ENCODE measurements around the gene ZNF385C.
"Not testable (repeated sequence)": the region's sequence is repeated elsewhere in the genome, so short reads cannot be mapped to it uniquely, and the experiment has no call there.

ZNF385C gene, protein sequence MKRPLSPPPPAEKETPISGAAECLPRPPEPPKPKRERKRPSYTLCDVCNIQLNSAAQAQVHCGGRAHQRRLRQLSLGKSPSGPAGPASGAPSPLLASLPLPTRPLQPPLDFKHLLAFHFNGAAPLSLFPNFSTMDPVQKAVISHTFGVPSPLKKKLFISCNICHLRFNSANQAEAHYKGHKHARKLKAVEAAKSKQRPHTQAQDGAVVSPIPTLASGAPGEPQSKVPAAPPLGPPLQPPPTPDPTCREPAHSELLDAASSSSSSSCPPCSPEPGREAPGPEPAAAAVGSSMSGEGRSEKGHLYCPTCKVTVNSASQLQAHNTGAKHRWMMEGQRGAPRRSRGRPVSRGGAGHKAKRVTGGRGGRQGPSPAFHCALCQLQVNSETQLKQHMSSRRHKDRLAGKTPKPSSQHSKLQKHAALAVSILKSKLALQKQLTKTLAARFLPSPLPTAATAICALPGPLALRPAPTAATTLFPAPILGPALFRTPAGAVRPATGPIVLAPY

DNA sequence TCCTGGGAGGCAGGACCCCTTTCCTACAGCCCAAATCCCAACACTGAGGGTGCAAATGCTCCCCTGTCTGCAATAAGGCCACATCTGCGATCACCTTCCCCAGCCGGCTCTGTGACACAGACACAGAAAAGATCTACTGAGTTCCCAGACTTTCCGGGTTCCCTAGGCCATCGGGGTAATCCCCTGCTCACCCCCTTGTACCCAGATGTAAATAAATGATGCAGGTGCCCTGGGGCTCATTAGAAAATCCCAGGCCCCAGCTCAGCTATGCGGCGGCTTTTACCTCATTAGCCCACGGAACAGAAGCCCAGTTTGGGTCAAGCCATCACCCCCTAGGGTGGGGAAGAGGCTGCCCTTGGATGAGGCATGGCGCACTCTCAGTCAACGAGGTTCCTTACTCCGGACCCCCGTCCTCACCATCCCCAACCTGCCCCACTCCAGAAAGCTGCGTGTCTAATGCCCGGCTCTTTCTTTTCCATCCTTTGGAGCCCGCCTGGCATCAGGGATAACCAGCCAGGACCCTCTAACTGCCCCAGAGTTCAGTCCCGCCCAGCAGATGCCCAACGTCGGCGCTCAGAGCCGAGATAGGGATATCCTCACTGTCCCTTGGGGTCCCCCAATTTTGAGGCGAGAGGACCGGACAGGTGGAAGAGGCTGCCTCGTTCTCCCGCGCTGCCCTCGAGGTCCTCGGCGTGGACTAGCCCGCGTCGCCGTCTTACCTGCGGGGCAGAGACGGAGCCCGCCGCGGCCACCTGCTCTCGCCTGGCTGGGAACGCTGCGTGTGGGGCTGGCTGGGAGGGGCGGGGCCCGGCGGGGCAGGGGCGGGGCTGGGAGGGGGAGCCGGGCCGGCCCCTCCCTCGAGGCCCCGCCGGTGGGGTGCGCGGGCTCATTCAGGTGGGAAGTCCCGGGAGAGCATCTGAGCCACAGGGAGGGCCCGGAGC, at the start of gene ZNF385C:
ZNF385C (minus strand) TSS at position 783 of the 941 bp plus-strand sequence. CDS start 35,417 bp downstream, outside the sequence.
- DNase-seq = peak; percentile 48

DNA sequence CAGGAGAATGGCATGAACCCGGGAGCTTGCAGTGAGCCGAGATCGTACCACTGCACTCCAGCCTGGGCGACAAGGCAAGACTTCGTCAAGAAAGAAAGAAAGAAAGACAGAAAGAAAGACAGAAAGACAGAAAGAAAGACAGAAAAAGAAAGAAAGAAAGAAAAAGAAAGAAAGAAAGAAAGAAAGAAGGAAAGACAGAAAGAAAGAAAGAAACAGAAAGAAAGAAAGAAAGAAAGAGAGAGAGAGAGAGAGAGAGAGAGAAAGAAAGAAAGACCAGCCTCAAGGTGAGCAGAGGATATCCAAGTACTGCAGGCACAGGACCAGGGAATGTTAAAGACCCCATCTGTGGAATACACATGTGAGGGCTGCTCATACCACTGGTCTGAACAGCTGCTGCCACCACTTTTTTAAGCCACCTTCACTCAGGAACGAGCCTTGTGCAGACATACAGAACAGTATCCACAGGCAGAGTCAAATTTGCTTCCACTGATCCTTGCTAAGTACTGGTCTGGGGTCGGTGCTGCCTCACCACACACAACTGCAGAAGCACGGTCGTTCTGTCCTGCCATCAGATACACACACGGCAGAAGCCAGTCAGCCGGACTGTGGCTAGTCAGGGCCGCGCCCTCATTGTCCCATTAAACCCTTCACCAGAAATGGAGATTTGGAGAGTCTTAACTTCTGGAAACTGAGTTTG, 48.8 kb upstream of the ZNF385C start:
- DNase-seq = no peak

DNA sequence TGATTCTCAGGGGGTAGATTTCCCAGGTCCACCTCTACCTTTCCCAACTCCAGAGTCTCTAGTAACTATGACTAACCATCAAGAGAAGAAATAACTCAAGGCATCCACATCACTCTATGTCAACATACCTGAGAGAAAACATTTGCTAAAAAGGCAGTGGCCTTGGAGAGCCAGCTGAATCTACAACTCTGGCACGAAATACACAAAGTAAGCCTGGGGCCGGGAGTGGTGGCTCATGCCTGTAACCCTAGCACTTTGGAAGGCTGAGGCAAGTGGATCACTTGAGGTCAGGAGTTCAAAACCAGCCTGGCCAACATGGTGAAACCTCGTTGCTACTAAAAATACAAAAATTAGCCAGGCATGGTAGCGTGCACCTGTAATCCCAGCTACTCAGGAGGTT, 44.9 kb upstream of the ZNF385C start:
- not testable (repeated sequence) for DNase-seq

DNA sequence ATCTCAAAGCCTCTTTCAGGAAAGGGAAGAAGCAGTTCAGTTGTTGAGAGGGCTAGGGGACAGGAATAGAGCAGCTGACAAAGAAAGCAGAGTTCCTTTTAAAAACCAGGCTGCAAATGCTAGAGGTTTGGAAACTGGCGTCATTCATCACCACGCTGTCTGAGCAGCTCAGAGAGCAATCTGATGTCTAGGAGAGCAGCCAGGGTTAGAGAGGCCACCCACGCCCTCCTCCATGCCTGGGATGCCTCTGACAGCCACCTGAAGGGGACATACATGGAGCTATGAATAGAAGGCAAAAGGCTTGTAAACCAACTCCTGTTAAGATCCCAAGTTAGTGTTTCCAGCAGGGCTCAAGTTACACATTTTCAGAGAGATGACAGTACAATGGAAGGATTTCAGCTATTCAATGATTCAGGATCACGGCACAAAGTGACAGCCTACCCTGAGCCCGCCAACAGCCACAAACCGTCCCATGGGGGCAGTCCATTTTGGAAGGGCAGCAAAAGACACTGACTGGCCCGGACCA, 44.2 kb upstream of the ZNF385C start:
- no peak for DNase-seq

DNA sequence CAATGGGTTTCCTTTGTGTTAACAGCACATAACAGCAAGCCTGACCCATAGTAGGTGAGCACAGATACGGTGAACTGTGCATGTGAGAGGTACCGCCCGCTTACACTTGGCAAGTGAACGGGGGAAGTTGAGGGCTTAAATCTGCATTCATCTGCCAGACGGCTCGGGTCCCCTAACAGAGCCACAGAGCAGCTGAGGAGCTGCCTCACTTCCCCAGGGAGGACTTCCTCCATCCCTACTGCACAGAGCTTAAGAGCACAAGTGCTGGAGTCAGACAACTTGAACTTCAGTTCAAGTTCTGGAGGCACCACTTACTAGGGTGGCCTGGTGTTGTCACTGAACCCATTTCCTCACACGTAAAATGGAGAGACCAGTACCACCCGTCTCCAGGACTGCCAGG, 43.1 kb upstream of the ZNF385C start:
- DNase-seq = no peak

DNA sequence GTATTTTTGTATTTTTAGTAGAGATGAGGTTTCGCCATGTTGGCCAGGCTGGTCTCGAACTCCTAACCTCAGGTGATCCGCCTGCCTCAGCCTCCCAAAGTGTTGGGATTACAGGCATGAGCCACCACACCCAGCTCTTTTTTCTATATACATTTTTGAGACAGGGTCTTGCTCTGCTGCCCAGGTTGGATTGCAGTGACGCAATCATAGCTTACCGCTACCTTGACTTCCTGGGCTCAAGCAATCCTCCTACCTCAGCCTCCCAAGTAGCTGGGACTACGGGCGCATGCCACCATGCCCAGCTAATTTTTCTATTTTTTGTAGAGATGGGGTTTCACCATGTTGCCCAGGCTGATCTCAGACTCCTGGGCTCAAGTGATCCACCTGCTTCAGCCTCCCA, 42.4 kb upstream of the ZNF385C start:
- DNase-seq = not testable (repeated sequence)

DNA sequence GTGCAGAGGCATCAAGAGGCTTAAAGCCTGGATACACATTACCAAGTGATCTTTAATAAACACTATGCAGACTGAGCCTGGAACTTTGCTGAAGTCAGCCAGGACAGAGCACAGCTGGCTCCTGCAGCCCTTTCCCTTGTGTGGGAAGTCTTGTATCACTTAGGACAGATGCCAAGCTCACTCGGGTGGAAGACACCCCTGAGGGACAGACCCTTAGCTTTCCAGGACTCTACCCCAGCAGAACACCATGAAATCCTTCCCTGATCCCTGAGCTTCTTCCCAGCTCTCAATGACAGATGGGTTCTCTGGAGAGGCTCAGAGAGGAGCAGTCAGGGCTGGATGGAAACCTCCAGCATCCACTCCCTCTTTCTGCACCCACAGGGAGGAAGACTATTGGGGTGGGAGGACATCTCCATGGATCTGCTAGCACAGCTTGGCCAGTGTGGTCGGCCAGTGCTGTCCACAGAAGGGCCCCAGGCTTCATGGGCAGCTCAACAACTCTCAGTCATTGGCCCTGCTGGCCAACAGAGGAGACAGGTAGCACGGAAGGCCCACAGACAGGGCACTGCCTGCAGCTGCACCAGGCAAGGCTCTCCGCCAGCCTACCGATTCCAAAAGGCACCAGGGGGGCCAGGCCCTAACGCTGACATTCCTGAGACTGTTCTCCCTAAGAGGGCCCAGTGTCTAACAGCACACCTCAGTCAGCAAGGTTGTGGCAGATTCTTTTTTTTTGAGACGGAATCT, 40.6 kb upstream of the ZNF385C start:
- DNase-seq = no peak

DNA sequence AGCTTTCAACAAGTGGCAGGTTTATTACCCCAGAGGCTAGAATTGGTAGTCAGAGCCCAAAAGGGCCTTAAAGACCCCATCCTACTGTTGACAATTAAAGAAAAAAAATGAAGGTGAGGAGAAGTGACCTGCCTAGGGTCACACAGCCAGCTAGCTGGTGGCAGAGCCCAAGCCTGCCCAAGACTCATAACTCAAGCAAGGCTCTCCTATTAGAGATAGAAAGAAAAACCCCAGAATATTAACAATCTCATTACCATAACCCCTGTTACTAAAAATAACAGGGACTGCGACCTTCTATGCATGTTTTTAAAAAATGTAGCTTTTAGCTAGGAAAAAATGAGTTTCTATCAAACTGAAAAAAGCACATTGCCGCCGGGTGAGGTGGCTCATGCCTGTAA, 38.4 kb upstream of the ZNF385C start:
- DNase-seq = no peak

DNA sequence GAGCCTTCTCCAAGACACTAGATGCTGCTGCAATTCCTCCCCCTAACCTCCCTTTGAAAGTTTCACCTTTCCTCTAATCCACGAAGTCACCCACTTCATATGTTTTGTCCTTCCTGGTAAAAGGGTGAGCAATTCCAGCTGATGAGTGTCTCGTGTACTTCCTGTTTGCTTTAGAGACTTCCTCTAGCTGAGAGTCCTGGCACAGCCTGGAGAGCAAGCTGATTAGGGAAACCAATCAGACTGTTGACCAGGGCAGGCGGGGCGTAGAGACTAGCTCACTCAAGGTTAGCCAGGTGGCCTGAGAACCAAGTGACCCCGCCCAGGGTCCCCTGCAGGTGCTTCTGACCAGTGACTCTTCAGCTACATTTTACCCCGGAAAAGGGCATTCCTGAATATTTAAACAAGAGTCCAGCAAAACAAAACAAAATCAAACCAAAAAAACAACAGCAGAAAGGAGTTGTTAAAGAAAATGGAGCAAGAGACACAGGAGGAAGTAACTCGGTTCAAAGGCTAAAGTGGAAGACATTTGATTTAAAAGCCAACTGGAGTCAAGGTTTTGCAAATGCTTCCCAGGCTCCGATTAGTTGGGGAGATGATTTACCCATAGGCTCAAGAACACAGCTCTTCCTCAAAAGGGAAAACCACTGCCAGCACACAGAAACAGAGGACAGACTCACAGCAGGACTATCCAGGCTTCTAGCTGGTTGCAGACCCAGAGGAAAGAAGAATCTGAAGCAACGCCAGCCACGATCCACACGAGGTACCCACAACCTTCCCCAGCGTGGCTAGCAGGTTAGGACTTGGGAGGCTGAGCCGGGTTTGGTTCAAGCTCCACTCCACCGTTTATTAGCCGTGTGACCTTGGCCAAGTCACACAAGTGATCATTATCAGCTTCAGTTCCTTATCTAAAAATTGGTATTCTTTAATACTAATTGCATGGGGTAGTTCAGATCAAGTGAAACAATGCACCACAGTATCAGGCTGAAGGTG, 37.7 kb upstream of the ZNF385C start:
- DNase-seq = no peak

DNA sequence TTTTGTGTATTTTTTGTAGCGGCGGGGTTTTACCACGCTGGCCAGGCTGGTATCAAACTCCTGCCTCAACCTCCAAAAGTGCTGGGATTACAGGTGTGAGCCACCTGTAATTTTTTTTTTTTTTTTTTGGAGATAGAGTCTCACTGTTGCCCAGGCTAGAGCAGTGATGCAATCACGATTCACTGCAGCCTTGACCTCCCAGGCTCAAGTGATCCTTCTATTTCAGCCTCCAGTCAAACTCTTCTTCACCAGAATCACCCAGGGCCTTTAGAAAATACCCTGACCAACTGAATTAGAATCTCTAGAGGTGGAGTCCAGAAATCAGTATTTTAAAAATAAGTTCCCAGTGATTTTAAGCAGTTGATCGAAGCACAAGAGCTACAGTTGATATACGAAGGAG, 36.9 kb upstream of the ZNF385C start:
- DNase-seq = no peak

DNA sequence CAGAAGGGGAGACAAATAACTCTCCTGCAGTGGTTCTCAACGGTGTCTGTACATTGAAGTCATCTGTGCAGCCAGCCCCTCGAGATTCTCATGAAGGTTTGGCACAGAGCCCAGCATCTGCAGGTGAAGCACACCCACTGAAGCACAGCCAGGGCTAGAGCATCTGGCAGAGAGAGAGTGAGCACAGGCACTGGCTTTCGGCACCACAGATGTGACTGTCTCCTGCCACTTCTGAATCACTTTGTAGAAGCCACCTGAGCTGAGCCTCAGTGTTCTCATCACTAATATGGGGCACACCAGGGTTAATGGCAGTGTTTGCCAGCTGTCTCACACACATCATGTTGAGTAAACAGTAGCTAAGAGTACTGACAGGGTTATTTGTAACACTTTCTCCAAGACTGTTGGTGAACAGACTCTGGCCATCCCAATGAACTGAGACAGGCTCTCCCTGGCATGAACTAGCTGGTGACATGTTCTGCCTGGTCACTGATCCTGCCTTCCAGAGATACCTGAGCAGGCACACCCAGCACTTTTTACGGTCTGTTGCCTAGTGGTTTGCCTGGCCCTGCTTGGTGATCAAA, 35.3 kb upstream of the ZNF385C start:
- peak; percentile 21 for DNase-seq

DNA sequence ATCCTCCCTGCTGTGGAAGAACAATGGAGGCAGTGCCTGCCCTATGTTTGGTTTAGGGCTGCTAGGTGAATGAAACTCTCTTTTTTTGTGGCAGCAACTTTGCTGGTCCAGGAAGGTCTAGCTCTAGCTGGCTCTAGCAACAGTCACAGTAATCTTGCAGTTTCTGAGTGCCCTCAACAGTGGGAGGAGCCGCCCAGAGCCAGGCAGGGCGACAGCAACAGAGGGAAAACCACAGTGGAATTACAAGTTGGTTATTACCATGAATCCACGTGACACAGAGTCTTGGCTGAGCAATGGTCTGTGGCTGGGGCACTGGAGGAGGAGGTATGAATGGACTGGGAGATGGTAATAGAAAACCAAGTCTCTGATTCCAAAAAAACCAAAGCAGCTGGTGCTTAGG, 34.7 kb upstream of the ZNF385C start:
- DNase-seq = peak; percentile 36

DNA sequence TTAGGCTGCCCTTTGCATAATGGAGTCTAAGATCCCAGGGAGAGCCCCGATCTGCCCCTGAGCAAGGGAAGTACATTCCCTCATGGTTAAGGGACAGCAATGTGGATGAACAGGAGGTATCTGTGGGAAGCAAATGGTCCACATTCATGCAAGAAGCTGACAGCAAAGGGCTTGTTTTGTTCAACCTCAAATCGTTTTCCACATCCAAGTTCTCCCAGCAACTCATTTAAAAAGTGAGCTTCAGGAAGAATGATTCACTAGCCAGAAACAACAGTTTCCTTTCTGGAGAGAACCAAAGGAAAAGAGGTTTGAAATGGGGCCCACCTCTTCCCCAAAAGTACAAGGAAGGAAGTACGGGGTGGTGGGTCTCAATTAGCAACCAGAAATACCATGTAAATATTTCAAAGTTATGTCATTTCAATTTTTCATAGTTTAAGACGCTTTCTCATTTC, 33.7 kb upstream of the ZNF385C start:
- DNase-seq = no peak

DNA sequence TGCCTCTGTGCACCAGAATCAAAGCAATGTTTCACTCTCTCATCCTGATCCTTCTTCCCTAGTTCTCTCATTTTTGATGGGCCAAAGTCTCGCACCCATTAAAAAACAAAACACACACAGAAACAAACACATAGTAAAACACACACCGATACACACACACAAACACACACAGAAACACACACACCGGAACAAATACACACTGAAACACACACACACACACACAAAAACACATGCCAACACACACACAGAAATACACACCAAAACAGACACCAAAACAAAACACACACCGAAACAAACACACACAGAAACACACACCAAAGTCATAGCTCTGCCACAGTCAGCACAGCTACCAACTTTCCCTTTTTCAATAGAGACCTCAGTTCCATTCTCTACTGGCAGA, 33.0 kb upstream of the ZNF385C start:
- DNase-seq = no peak

DNA sequence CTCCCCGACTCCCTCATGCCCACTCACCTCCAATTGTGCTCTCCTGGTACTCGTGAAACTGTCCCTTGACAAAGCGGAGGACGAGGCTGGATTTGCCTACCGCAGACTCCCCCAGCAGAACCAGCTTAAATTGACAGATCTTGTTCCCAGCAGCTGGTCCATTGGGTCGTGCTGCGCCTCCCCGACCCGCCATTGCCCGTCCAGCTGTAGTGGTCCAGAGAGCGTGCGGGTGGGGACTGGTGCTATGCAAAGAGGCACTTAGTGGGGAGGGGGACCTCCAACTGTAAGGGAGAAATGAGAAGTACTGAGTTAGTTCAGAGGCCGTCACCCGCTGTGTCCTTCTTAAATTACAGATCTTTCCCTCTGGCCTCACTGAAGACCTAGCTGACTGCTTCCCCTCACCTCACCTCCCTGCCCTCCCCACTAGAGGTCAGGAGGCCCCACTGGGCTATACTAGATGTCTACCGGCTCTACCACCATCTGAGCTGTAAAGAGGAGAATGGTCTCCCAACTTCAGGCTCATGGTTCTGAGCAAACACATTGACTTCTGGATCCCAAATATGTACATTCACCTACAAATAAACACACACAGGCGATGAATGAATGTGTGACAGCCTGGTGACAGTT, 32.1 kb upstream of the ZNF385C start:
- no peak for DNase-seq

DNA sequence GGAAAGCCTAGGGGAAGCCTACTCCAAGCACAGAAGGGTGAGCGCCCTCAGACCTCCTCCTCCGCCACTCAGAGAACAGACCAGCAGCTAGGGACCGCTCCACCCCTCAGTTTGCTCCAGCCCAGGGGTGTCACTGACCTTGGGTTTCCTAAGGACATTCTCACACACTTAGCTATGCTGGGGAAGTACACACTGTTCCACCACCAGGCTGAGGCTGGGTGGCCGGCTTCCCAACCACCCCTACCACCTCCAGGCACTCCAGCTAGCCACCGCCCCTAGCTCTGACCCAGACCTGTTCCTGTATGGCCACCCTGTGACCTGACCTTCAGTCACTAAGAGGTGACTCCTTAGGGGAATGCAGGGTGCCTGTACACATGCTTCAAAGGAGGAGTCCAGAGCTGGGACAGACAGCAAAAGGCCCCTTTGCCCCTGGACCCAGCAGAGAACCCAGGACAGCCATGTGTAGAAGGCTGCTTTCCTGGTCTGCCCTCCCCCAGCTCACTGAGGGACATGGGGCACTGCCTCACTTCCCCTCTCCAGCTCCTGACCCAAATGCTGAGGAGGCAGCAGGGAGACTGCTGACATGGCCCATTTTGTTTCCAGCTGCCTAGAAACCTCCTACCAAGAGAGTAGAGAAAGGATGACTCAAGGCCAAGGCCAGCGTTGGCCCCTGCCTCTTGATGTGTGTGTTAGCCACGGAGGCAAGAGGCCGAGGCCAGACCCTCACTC, 31.0 kb upstream of the ZNF385C start:
- no peak for DNase-seq

DNA sequence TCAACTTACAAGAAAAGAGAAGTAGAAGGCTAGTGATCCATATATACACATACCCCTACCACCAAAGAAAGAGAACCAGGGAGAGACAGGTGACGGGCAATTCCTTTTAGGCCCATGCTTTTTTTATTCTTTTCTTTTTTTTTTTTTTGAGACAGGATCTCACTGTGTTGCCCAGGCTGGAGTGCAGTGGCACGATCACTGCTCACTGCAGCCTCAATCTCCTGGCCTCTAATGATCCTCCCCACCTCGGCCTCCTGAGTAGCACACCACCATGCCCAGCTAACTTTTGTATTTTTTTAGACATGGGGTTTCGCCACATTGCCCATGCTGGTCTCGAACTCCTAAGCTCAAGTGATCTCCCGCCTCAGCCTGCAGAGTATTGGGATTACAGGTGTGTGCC, 29.1 kb upstream of the ZNF385C start:
- DNase-seq = no peak

DNA sequence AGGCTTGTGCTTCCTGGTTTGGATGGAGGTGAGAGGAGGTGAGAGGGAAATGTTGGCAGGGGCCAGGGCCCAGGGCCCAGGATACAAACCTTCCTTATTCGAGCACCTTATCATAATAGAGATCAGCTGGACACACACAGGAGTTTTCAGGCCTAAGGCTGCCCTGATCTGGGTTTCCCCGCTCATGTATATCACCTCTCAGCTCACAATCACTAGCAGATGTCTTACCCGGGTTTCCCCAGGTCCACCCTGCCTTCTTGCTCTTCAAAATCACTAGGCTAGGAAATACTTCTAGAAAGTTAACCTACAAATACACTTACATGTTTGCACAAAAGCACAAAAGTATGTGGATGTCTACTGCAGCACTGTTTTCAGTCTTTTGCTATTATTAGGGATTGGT, 28.6 kb upstream of the ZNF385C start:
- no peak for DNase-seq

DNA sequence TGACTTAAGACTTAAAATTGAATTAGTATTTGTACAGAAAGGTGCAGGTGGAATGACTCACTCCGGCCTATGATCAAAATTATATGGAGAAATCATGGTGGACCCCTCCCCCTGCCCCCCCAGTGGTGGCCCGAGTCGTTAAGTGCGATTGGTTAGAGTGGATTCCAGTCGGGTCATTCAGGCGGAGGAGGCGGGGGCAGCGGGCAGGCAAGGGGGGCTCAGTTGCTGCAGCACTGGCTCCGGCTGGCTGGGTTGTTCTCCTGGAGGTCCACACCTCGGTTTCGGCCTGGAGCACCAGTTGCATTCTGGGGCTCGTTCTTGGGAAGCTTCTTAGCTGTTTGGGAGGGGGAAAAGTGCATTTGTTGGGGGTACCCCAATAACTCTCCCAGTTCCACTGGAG, 27.3 kb upstream of the ZNF385C start:
- no peak for DNase-seq
